ENCODE measurements around the gene SCN5A.

SCN5A gene

DNA sequence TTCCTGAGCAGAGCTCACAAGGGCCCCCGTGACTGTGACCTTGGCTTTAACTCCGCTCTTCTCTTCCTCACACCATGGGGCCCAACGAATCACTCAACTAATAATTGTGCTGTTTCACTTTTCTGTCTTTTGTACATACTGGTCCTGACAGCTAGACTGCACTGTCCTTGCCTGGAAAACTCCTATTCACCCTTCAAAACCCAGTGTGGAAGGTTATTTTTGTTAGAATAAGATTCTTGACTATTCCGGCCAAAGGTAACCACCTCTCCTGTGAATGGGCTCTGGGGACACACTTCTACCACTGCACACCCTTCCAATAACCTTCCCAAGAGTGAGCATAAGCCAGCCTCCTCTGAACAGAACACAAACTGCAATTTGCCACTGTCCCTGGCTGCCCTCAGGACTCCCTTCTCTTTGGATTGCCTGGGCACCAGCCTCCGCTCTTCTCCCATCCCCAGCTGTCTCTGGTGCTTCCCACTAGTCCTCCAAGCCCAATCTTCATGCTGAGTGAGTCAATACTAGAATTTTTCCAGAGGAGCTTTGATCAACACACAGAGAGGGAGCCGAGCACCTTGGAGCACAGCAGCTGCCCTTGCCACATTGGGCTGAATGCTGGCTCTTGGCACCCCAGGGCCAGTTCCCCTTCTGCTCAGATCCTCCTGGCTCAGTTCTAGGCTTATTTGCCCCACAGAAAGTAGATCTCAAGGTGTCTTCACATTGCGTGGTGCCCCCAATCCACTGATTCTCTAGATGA is 2.1 kb downstream of the SCN5A start:
- peak; percentile 1 for DNase-seq

DNA sequence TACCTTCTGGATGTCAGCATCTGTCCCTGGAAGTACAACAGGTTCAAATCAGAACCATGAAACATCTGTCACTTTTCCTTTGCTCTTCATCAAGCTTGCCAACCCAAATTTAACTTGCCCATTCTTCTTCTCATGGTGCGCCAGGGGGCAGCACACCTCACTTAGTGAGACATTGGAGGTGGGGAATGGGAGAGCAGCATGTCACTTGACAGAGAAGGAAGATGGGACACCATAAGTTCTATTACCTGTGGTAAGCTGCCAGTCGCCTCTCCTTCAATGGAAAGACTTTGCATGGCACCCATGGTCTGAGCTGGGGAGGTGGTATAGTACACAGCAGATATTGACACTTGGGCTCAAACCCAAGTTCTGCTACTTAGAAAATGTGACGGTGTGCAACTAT is 2.9 kb downstream of the SCN5A start:
- peak; percentile 2 for DNase-seq

DNA sequence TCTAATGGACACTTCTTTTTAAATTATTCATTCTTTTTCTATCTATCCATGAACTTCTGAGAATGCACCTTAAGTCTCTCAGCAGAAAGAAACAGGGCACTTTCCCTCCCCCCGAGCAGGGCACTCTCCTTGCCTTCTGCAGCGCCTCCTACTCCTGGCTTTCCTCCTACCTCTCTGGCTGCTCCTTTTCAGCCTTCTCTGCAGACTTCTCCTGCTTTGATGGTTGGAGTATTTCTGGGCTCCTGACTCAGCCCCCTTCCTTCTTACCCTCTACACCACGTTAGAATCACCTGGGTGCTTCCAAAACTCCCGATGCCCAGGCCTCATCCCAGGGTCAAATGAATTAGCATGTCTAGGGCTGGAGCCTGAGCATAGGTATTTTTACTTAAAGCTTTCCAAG is 3.4 kb downstream of the SCN5A start:
- DNase-seq = peak; percentile 0

DNA sequence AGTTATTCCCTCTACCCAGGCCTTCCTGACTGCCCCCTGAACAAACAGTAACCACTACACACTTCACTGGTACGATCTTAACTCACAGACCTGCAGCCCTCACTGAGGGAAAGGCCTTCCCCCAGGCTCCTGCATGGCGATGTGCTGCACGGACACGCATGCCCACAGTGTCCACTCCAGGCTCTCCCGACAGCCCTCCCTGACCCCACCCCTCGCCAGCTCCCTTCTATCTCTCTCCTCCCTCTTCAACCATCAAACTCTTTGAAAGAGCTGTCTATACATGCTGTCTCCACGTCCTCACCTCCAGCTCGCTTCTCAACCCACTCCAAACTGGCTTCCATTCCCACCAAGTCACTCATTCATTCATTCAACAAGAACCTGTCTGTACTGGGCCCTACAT is 3.9 kb downstream of the SCN5A start:
- peak; percentile 0 for DNase-seq

DNA sequence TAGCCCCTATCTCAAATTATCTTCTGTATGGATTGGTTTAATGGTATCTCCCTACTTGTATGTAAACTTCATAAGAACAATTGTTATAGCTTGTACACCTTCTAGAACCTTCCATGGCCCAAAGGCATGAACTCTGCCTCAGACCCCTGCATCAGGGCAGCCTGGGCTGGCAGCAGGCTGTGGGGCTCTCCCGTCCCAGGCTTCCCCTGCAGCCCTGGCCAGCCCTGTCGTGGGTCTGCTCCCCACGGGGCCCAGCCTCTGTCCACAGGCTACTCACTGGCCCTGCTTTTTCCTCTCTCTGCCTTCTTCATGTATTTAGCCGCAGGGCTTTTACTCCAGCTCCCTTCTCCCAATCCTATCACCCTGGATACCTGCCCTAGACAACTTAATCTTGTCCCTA is 4.4 kb downstream of the SCN5A start:
- peak; percentile 1 for DNase-seq

DNA sequence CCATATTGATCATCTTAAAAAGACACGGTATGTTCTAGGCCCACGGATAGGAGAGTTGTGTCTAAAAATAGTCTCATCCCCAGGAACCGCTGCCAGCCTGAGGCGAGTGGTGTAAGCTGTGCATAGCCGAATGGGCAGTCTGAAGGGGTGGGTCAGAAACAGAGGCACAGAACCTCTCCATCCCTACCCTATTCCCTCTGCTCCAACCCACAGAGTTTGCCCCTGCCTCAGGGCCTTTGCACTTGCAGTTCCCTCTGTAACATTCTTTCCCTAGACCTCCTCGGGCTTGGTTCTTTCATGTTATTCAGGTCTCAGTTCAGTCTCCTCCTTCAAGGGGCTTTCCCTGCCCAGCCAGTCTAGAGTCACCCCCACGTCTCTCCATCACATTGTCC is 4.8 kb downstream of the SCN5A start:
- peak; percentile 0 for DNase-seq

DNA sequence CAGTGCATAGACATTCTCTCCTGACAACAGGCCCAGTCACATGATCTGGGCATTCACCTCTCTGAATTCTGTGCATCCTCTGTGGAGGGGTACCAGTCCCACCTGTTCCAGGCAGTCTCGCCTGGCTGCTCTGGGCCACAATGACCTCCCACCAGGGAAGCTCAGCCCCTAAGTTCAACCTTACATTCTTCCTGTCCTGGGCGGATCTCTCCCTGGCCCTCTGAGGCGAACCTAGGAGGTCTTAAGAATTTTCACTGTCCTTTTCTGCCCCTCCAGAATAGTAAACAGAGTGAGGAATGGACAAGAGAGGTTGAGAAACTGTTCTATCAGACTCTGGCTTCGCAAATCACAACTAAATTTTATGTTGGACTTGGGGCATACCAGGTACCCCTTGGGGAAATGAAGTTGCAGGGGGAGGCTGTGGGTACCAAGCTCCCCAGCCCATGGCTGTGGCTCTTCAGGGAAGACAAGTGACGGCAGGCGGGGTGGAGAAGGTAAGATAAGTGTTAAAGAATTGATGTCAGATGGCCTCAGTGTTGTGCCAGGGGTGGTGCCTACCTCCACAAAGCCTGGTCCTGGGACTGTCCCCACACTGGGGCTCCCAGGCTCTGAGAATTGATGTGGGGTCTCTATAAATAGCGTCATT is 5.3 kb downstream of the SCN5A start:
- DNase-seq = peak; percentile 1

DNA sequence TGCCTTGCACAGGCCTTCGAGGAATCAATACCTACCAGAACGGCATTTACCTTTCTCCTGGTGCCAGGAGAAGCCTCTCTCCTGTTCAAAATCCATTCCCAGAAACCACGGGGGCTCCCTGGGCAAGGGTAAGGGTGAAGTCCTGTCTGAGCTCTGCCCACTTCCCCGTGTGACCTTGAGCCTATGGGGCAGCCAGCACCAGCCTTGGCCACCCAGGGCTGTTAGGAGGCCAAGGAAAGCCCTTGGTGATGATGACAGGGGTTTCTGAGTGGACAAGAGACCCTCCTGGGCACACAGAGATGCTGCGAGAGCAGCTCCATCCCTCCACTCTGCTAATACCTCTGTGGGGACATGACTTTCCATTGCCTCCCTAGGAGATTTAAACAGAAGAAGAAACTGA is 5.9 kb downstream of the SCN5A start:
- DNase-seq = peak; percentile 1

DNA sequence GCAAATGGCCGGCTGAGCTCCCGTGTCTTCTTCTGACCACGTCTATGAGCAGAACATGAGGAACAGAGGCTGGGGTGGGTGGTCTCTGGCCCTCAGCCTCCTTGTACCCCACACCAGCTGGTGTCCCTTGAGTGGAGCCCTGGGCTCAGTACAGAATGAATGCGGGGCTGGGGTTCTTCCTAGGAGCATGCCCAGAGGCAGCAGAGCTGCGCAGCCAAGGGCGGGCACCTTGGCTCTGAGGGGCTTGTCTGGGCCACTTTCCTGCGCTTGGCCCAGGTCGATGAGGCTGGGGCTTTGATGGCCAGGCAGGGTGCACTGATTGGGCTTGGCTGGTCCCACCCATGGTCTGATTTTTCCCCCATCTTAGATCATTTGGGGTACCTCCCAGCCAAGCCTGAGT is 6.4 kb downstream of the SCN5A start:
- no peak for DNase-seq

DNA sequence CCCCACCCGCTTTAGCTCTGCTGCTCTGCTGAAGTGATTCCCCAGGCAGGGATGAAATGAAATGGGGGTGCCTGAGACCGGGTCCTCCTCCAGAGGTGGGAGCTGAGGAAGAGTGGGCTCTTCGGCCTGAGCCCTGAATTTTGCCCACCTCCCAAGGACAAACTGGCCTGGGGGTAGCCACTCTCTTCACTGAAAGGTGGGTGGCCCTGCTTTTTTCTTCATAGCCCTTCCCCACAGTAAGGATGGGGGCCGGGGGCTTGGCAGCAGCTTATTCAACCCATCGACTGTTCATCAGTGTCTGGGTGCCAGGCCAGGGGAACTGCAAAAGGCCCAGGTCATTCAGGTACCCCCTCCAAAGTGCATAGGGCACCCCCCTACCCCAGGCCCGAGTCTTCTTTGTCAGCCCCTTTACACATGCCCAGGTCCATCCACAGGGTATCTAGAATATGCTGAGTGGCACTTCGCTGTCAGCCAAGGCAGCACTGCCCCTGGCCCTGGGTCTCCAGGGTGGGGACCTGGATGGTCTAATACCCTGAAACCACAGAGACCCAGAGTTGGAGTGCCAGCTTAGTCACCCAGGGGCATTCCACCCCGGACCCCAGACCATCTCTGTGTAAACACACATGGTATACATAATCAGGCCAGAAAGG is 7.9 kb downstream of the SCN5A start:
- DNase-seq = no peak

DNA sequence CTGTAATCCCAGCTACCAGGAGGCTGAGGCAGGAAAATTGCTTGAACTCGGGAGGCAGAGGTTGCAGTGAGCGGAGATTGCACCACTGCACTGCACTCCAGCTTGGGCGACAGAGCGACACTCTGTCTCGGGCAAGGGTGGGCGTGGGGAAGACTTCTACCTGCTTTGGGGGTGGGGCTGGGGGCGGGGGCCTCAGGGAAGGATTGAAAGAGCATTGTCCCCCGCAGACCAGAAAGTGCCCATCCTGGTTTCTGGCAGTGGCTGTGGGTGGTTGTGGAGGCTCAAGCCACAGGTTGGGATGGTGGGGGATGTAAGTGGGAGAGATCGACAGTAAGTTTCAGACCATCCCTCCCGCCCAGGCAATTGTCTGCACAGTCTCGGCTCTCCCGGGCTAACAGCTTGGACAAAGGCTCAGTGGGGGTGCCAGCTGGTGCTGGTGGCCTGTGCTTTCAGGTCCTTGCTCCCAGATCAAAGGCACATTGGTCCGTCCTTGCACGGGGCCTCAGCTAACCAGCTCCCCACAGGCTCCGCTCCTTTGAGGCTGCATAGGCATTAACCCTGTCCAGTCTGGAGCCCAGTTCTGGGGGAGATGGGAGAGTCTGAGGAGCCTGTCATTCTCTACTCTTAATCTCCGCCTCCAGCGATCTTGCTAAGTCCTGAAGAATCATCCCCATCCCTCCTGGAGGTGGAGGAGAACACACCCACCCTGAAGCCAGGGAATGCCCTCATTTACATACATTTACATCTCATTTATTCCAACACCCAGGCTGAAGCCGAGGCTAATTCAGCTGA is 8.6 kb downstream of the SCN5A start:
- peak; percentile 73 for DNase-seq

DNA sequence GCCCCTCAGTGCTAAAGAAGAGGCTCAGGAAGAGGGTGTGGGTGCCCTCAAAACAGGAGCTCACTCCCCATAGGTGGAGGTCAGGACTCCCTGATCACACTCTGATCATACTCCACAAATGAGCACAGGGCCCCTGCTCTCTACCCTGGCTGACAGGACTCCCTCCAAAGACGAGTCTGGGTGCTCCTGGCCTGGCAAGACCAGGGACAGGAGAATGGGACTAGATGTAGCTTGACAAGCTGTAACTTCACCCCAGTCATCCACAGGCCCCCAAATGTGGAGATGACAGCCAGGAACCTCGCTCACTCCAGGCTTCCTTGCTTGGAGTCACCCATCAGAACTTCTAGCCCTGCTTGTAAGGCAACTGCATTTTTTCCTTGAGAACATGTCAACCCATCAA is 11.1 kb downstream of the SCN5A start:
- no peak for DNase-seq

DNA sequence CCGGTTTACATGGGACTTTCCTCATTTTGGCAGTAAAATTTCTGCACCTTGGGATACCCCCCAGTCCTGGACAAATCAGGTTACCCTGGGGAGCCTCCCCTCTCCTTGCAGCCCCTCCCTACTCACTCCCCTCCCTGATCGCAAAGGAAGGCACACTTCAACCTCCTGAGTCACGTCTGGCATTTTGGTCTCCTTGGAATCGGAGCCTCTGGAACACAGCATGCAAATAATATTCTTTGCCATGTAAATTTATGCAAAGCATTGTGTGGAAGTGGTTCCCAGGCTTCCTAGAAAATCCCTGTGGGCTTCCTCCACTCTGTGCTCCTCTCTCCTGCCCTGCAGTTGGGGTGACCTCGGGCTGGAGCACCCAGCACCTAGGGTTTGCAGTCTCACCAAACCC is 11.6 kb downstream of the SCN5A start:
- no peak for DNase-seq

DNA sequence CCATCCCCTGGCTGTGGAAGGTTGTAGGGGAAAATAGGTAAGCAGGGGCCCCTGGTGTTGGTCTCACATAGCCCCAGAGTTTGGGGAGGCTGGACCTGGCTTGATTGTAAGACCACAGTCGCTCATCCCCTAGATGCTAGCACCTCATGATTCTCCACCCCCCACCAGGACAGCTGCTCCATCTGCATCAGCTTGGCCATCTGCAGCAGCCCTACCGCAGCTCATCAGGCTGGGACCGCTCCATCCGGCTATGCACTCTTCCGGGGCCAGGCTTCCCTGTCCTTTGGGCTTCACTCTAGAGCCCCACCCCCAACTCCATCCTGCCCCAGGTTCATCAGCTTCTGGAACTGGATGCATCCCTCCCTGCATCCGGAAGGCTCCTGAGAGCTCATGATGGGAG is 12.6 kb downstream of the SCN5A start:
- DNase-seq = no peak

DNA sequence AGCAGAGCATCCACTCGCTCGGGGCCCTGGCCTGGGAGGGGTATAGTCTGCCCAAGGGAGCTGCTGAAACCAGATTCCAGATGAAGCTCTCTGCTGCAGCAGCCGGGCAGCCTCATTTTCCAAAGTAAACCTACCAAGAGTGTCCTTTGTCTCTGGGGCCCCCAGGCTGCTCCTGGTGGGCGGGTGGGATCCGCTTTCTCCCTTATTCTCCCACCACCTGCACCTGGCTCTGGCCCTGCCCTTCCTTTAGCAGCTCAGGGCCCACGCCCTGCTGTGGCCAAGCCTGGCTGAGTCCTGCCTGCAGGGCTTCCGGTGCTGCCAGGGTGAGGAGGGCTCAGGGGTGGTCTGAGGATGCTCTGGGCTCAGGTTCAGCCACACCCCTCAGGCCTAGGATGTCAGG is 13.0 kb downstream of the SCN5A start:
- DNase-seq = no peak

DNA sequence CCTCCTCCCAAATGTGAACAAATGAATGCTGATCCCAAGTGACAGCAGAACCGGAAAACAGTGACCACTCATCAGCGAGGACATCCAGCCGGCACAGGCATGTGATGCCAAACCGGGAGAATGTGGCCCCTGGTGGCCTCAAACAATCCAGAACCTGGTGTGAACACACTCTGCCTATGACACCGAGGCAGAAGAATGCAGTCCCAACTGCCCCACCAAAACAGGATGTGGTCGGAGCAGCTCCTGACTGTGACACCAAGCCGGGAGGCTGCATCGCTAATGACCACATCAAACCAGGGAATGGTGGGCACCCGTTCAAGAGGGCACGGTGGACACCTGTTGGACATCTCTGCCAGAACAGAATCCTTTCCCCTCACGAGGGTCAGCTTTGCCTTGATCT is 15.4 kb downstream of the SCN5A start:
- DNase-seq = peak; percentile 57

DNA sequence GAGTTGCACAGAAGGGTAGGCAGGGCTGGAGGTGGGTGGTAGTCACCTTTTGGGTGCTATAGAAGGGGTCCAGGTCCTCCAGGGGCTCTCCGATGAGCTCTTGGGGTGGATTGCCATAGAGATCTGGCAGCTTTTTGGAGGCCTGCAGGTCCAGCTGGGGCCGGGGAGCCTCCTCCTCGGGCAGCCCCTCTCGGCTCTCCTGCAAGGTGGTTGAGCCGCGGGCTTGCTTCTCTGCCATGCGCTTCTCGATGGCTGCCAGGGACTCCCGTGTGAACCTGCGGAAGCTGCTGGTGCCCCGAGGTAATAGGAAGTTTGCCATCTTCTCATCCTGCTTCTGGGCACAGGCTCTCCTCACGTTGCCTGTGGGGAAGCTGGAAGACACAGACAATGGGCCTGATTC is 16.5 kb downstream of the SCN5A start:
- DNase-seq = no peak

DNA sequence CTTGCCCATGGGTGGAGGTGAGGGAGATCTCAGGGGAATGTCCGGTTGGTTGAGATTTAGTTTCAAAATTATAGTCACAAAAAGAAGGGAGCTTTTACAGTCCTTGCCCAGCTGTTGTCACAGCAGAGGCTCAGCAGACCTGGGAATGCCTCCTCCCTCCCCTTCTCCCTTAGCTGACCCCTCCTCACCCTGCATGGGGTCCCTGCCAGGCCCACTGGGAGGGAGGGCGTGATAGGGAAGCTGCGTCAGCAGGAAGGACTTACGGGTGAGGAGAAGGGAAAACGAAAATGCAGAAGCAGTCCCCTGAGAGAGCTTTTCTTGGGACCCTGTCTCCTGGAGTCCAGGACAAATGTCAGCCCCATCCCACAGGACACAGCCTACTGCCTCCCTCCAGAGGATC is 18.9 kb downstream of the SCN5A start:
- DNase-seq = no peak

DNA sequence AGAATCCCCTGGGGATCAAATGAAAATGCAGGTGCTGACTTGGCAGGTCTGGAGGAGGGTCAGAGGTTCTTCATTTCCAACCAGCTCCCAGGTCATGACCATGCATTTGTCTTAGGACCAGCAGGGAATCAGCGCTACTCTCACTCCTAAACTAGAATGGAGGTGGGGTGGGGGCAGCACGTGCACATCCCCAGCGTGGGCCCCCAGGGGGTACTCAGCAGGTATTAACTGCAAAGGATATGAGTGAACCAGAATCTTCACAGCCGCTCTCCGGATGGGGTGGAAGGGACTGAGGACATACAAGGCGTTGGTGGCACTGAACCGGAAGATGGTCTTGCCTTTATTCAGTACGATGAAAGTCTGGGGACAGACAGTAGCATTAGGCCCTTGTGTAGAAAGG is 19.4 kb downstream of the SCN5A start:
- DNase-seq = no peak

DNA sequence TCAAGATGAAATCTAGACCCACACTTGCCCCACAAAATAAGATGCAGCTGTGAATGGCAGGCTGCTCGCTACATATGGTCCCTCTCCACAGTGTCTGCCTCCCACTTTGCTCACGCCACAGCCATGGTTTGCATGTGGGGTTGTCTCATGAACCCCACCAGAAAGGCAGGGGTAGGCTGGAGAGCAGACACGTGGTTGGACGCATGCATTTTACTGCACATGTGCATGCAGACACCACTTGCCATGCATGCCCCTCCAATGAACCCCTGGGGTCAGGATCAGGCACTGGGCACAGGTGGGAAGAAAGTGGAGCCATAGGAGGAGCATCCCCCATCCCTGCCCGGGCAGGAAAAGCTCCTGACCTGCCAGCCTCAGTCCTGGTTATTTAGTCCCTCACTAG is 20.7 kb downstream of the SCN5A start:
- DNase-seq = no peak

DNA sequence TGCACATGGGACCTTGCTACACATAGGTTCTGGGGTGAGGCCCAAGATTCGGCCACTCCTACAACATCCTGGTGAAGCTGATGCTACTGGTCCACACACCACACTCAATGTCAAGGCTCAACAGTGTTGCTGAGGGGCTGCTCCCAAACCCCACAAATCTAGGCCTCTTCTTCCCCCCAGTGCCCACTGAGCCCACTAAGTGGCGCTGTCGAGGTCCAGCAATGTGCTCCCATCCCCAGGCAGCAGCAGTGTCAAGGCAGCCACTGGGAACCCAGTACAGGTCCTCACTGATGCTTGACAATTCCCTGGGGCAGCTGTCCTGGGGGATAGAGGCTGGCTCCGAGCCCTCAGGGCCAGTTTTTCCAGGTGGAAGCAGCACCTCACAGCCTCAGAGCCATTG is 21.5 kb downstream of the SCN5A start:
- no peak for DNase-seq

DNA sequence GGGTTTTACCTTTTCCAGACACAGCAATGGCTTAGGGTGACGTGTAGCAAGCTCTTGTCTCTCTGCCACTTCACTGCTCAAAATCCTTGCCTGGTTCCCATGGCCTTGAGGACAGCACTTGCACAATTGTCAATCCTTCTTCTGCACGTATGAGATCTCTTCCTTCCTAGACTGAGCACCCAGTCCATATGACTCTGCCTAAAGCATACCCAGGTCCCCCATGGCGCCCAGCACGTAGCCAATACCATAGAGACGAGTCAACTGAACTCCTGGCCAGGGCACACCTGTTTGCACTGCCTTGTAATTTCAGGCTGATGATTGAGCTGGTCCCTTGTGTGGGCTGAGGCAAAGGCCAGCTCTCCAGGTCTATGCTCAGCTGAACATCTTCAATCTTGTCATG is 23.3 kb downstream of the SCN5A start:
- no peak for DNase-seq

DNA sequence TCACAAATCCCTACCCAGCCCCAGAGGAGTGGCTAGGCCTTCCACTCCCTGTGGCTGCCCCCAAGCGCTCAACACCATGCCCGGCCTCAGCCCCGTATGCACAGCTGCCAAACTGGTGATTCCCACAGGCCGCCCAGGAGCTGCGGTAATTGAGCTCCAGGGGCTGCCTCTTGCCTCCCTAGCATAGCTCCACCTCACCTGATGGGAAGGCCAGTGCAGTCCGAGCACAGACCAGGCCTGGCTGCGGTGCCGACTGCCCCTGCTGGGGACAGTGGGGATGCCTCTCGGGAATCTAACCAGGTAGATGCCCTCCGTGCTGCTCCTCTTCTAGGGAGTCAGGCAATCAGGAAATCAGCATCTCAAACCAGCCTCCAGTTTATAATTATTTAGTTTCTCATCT is 25.9 kb downstream of the SCN5A start:
- DNase-seq = no peak

DNA sequence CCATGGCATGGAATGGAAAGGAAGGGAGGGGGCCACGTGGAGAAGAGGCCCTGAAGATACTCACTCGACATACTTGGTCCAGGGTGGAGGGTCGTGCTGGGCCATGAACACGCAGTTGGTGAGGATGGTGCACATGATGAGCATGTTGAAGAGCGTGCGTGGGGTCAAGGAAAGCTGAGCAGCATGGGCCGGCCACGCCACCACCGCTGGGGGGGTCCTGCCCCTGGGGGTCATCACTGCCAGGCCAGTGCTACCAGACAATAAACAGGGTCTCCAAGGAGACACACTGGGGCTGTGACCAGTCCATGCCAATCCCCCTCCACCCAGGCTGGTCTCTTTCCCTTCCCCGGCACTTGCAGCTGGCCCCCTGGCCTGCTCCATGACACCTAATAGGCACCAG is 27.2 kb downstream of the SCN5A start:
- no peak for DNase-seq

Data from retina (tissue), 1 donor.